IPS-15b (cell line): Measurements from ENCODE around the gene KLHL17.
A peak's percentile ranks its signal among the peaks of the same experiment; 100 is the strongest.

Experiments
- H3K27me3 ChIP-seq: one replicate; pipeline ENCODE4 v1.6.1; 2013; ENCODE audit warnings: low read length; ENCODE audit not compliant: control insufficient read depth, insufficient read depth
- H3K36me3 ChIP-seq: one replicate; pipeline ENCODE4 v1.6.1; 2013; ENCODE audit warnings: low read length; ENCODE audit not compliant: control insufficient read depth, insufficient read depth
- H3K4me1 ChIP-seq: one replicate; pipeline ENCODE4 v1.6.1; 2013; ENCODE audit warnings: mild to moderate bottlenecking, low read length; ENCODE audit not compliant: control insufficient read depth, insufficient read depth
- H3K4me3 ChIP-seq: one replicate; pipeline ENCODE4 v1.5.1; 2013; ENCODE audit warnings: low read depth, low read length
- H3K9ac ChIP-seq: one replicate; pipeline ENCODE4 v1.6.1; 2013; ENCODE audit warnings: low read depth, mild to moderate bottlenecking, low read length
- H3K9me3 ChIP-seq: one replicate; pipeline ENCODE4 v1.6.1; 2013; ENCODE audit warnings: mild to moderate bottlenecking, low read length; ENCODE audit not compliant: control insufficient read depth, insufficient read depth

Gene KLHL17

DNA sequence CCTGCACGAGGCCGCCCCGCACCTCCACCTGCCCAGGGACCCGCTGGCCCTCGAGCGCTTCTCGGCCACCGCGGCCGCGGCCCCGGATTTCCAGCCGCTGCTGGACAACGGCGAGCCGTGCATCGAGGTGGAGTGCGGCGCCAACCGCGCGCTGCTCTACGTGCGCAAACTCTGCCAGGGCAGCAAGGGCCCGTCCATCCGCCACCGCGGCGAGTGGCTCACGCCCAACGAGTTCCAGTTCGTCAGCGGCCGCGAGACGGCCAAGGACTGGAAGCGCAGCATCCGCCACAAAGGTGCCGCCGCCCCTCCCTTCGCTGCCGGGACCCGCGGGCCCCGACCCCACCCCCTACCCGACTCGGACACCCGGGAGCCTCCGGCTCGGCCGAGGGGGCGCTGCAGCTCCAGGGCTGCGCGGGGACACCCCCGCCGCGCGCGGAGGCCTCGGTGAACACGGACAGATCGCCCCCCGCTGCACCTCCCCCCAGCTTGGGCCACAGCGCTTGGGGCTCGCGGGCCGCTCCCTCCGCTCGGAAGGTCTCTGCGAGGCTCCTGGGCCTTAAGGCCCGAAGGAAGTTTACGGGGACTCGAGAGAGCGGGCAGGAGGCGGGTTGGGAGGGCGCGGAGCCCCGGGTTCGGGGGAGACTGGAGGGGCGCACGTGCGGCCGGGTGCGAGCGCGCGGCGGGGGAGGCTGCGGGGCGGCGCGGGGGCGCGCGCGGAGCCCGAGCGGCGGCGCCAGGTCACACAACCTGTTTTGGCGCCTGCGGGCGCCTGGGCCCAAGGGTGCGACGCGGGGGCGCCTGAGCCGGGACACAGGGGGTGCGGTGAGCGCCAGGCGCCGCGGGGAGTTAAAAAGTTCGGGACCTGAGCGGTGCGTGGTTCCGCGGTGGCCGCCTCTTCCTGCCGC, 35.5 kb upstream of the KLHL17 start:
- H3K4me3 ChIP-seq: peak overlapping the region; percentile 32
- no peak overlapping the region for H3K9ac ChIP-seq
- H3K4me1 ChIP-seq: peaks cover 4% of the 10 kb centered on the region
- H3K9me3 ChIP-seq: no peaks in the 10 kb centered on the region
- H3K27me3 ChIP-seq: peaks cover 82% of the 10 kb centered on the region
- H3K36me3 ChIP-seq: no peaks in the 10 kb centered on the region

- H3K9me3 ChIP-seq: no peaks in the 10 kb centered on the region
- peak overlapping the region; percentile 45 for H3K4me3 ChIP-seq
- H3K27me3 ChIP-seq: peaks cover 81% of the 10 kb centered on the region
- H3K9ac ChIP-seq: peak overlapping the region; percentile 5
- peaks cover 4% of the 10 kb centered on the region for H3K4me1 ChIP-seq
- peaks cover 3% of the 10 kb centered on the region for H3K36me3 ChIP-seq
Measured at GRCh38 chr1:925561-926421, 34.6 kb upstream of the KLHL17 start.

DNA sequence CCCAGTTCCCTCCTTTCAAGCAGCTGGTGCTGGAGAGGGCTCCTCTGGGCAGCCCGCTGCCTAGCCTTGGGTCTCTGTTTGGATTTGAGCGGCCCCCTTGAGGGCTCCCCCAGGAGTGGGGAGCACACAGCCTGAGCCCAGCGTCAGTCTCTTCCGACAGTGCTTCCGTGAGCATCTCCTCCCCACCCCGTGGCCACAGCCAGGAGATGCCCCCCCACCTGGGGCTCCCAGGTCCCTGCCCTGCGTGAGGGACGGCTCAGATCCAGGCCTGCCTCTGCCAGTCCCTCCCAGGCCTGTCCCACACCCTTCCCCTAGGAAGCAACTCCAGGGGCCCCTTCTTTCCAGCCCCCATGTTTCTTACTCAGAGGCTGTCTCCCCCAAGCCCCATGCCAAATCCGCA, 33.1 kb upstream of the KLHL17 start:
- peaks cover 3% of the 10 kb centered on the region for H3K36me3 ChIP-seq
- no peaks in the 10 kb centered on the region for H3K4me1 ChIP-seq
- H3K4me3 ChIP-seq: no peak overlapping the region
- peaks cover 82% of the 10 kb centered on the region for H3K27me3 ChIP-seq
- H3K9me3 ChIP-seq: no peaks in the 10 kb centered on the region
- no peak overlapping the region for H3K9ac ChIP-seq

GRCh38 chr1:927748-928147, 32.6 kb upstream of the KLHL17 start:
- Histone ChIP-seq H3K4me1 (no peaks in the 10 kb centered on the region), H3K4me3 (no peak overlapping the region), H3K36me3 (peaks cover 3% of the 10 kb centered on the region), H3K9ac (no peak overlapping the region), H3K9me3 (no peaks in the 10 kb centered on the region), H3K27me3 (peaks cover 82% of the 10 kb centered on the region)

- Histone ChIP-seq H3K27me3 (peaks cover 85% of the 10 kb centered on the region), H3K4me3 (no peak overlapping the region), H3K36me3 (peaks cover 3% of the 10 kb centered on the region), H3K9me3 (no peaks in the 10 kb centered on the region), H3K4me1 (no peaks in the 10 kb centered on the region), H3K9ac (no peak overlapping the region)
Measured at GRCh38 chr1:928825-929661, 31.3 kb upstream of the KLHL17 start.

GRCh38 chr1:929712-930632, 30.4 kb upstream of the KLHL17 start:
- peaks cover 3% of the 10 kb centered on the region for H3K36me3 ChIP-seq
- H3K4me1 ChIP-seq: no peaks in the 10 kb centered on the region
- peaks cover 81% of the 10 kb centered on the region for H3K27me3 ChIP-seq

GRCh38 chr1:930633-931138, 29.7 kb upstream of the KLHL17 start:
- Histone ChIP-seq H3K36me3 (peaks cover 3% of the 10 kb centered on the region), H3K9me3 (no peaks in the 10 kb centered on the region), H3K27me3 (peaks cover 85% of the 10 kb centered on the region), H3K4me1 (no peaks in the 10 kb centered on the region), H3K4me3 (no peak overlapping the region), H3K9ac (no peak overlapping the region)

More at GRCh38 chr1:929712-930632, 30.4 kb upstream of the KLHL17 start:
- Histone ChIP-seq H3K4me3 (no peak overlapping the region), H3K9me3 (no peaks in the 10 kb centered on the region), H3K9ac (no peak overlapping the region)

- H3K36me3 ChIP-seq: peaks cover 3% of the 10 kb centered on the region
- no peak overlapping the region for H3K4me3 ChIP-seq
- H3K9ac ChIP-seq: no peak overlapping the region
- peaks cover 83% of the 10 kb centered on the region for H3K27me3 ChIP-seq
- no peaks in the 10 kb centered on the region for H3K4me1 ChIP-seq
- no peaks in the 10 kb centered on the region for H3K9me3 ChIP-seq
Measured at GRCh38 chr1:931380-932172, 28.8 kb upstream of the KLHL17 start.

DNA sequence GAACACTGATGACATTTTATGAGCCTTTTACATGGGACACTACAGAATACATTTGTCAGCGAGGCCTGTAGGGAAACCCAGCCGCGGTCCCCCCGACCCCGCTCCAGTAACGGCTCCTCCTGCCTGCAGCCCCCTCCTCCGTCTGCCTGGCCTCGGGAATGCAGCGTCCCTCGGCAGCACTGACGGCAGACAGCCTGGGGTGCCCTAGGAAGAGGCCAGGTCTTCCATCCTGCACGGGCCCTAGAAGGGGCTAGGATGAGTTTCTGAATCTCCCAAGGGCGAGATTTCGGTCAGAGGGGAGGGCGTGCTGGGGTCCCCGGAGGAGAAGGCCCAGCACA, 28.2 kb upstream of the KLHL17 start:
- no peak overlapping the region for H3K9ac ChIP-seq
- H3K27me3 ChIP-seq: peaks cover 83% of the 10 kb centered on the region
- H3K4me1 ChIP-seq: no peaks in the 10 kb centered on the region
- no peak overlapping the region for H3K4me3 ChIP-seq
- H3K9me3 ChIP-seq: no peaks in the 10 kb centered on the region
- peaks cover 3% of the 10 kb centered on the region for H3K36me3 ChIP-seq
